Non-pigmented ciliary epithelial cell (primary cell): ENCODE data around the gene TNFRSF19.
"Not testable (repeated sequence)": the region's sequence is repeated elsewhere in the genome, so short reads cannot be mapped to it uniquely, and the experiment has no call there.

Source experiments
- DNase-seq: peaks from one replicate; pipeline ENCODE4 v3.0.0-alpha.2; 2010; ENCODE audit warnings: low read depth

Gene TNFRSF19

GRCh38 chr13:23570099-23570920, at the start of gene TNFRSF19:
TNFRSF19 (plus strand) TSS chr13:23570412; CDS start chr13:23590184, 19,772 bp downstream.
- peak; percentile 59 for DNase-seq

GRCh38 chr13:23529926-23530325, 40.3 kb upstream of the TNFRSF19 start:
- DNase-seq, result not testable (repeated sequence)

GRCh38 chr13:23531446-23531845, 38.8 kb upstream of the TNFRSF19 start:
- DNase-seq, result no peak

- DNase-seq, result no peak
These were observed 36.1 kb upstream of the TNFRSF19 start for GRCh38 chr13:23534090-23534489.

GRCh38 chr13:23541221-23541824, 28.9 kb upstream of the TNFRSF19 start:
- DNase-seq, result no peak

GRCh38 chr13:23544668-23545067, 25.5 kb upstream of the TNFRSF19 start:
- DNase-seq, result no peak

GRCh38 chr13:23547000-23547590, 23.1 kb upstream of the TNFRSF19 start:
- DNase-seq, result no peak

GRCh38 chr13:23549724-23550123, 20.5 kb upstream of the TNFRSF19 start:
- DNase-seq, result no peak

GRCh38 chr13:23550163-23550562, 20.0 kb upstream of the TNFRSF19 start:
- DNase-seq, result no peak

GRCh38 chr13:23551213-23552008, 18.8 kb upstream of the TNFRSF19 start:
- DNase-seq, result no peak

GRCh38 chr13:23552171-23552570, 18.0 kb upstream of the TNFRSF19 start:
- DNase-seq, result no peak

GRCh38 chr13:23552661-23553060, 17.6 kb upstream of the TNFRSF19 start:
- no peak for DNase-seq

- DNase-seq, result no peak
These were observed 16.2 kb upstream of the TNFRSF19 start for GRCh38 chr13:23554000-23554399.

GRCh38 chr13:23557043-23557442, 13.2 kb upstream of the TNFRSF19 start:
- no peak for DNase-seq

- no peak for DNase-seq
These were observed 12.5 kb upstream of the TNFRSF19 start for GRCh38 chr13:23557733-23558132.

GRCh38 chr13:23558675-23559536, 11.3 kb upstream of the TNFRSF19 start:
- DNase-seq, result peak; percentile 63

- DNase-seq, result no peak
These were observed 9.6 kb upstream of the TNFRSF19 start for GRCh38 chr13:23560571-23561089.

GRCh38 chr13:23561261-23561660, 9.0 kb upstream of the TNFRSF19 start:
- no peak for DNase-seq

- no peak for DNase-seq
These were observed 6.9 kb upstream of the TNFRSF19 start for GRCh38 chr13:23563085-23563845.

- DNase-seq, result no peak
These were observed 2.2 kb upstream of the TNFRSF19 start for GRCh38 chr13:23567906-23568460.
